Neural crest cell (in vitro differentiated cells): ENCODE results near the gene SORCS1. TPM values are rescaled to one million over a fixed set of nuclear protein-coding genes. Genes with fewer than 3 reads are reported as not detected.
A peak's percentile ranks its signal among the peaks of the same experiment; 100 is the strongest.

ENCODE experiments used
- DNase-seq: peaks from one replicate; pipeline ENCODE4 v3.0.0; 2021; ENCODE audit warnings: low read depth, mixed read lengths, low spot score
- H3K27ac Mint-ChIP-seq: one replicate; pipeline ENCODE4 v1.8.0; 2021; ENCODE audit warnings: mild to moderate bottlenecking, mixed read lengths; ENCODE audit not compliant: unreplicated experiment
- H3K27me3 Mint-ChIP-seq: 2 replicates; pipeline ENCODE4 v1.8.0; 2021; ENCODE audit warnings: low read depth, mild to moderate bottlenecking, mixed read lengths
- H3K36me3 Mint-ChIP-seq: 2 replicates; pipeline ENCODE4 v1.8.0; 2021; ENCODE audit warnings: low read depth, mild to moderate bottlenecking, mixed read lengths
- H3K4me1 Mint-ChIP-seq: 2 replicates; pipeline ENCODE4 v1.8.0; 2021; ENCODE audit warnings: mixed read lengths
- H3K4me3 Mint-ChIP-seq: one replicate; pipeline ENCODE4 v1.8.0; 2021; ENCODE audit warnings: mild to moderate bottlenecking, mixed read lengths
- H3K9me3 Mint-ChIP-seq: 2 replicates; pipeline ENCODE4 v1.8.0; 2021; ENCODE audit warnings: mixed read lengths
- CTCF ChIP-seq: fragments of 200-600 bp; sonication (generic); conservative IDR thresholded peaks from 2 replicates; pipeline ENCODE4 v1.5.0; 2021; ENCODE audit warnings: antibody characterized with exemption, mild to moderate bottlenecking
- total RNA-seq: library from RNA; stranded (reverse); gene quantifications from 2 replicates; pipeline ENCODE4 v1.2.1, GENCODE V29; 2021

Gene SORCS1
- total RNA-seq, 1 donor from 2014 or later: 8.2 TPM

GRCh38 chr10:107094824-107095522 is 69.5 kb downstream of the SORCS1 start:
- H3K4me3 Mint-ChIP-seq: no peak overlapping the region
- no peak overlapping the region for H3K27ac Mint-ChIP-seq
- H3K4me1 Mint-ChIP-seq: peaks cover 6% of the 10 kb centered on the region
- H3K27me3 Mint-ChIP-seq: no peaks in the 10 kb centered on the region
- H3K9me3 Mint-ChIP-seq: no peaks in the 10 kb centered on the region
- H3K36me3 Mint-ChIP-seq: no peaks in the 10 kb centered on the region
- TF ChIP-seq CTCF: no peak
- DNase-seq: no peak

GRCh38 chr10:107092321-107092720 is 72.2 kb downstream of the SORCS1 start:
- Mint-ChIP-seq H3K9me3 (peaks cover 2% of the 10 kb centered on the region), H3K27me3 (no peaks in the 10 kb centered on the region), H3K27ac (no peak overlapping the region), H3K36me3 (peaks cover 2% of the 10 kb centered on the region), H3K4me1 (peaks cover 15% of the 10 kb centered on the region), H3K4me3 (no peak overlapping the region)
- no peak for DNase-seq
- no peak for TF ChIP-seq CTCF

GRCh38 chr10:107091126-107091525 is 73.4 kb downstream of the SORCS1 start:
- no peak for TF ChIP-seq CTCF
- Mint-ChIP-seq H3K27ac (no peak overlapping the region), H3K4me3 (no peak overlapping the region), H3K4me1 (peaks cover 21% of the 10 kb centered on the region), H3K36me3 (peaks cover 3% of the 10 kb centered on the region), H3K27me3 (no peaks in the 10 kb centered on the region), H3K9me3 (peaks cover 5% of the 10 kb centered on the region)
- DNase-seq: no peak

- peaks cover 8% of the 10 kb centered on the region for H3K9me3 Mint-ChIP-seq
- peak overlapping the region; percentile 20 for H3K4me3 Mint-ChIP-seq
- peak overlapping the region; percentile 3 for H3K27ac Mint-ChIP-seq
- H3K4me1 Mint-ChIP-seq: peaks cover 61% of the 10 kb centered on the region
- DNase-seq: no peak
- peaks cover 3% of the 10 kb centered on the region for H3K36me3 Mint-ChIP-seq
- TF ChIP-seq CTCF: no peak
- no peaks in the 10 kb centered on the region for H3K27me3 Mint-ChIP-seq
These were observed 78.6 kb downstream of the SORCS1 start for GRCh38 chr10:107085665-107086525.

GRCh38 chr10:107083388-107084009 is 81.0 kb downstream of the SORCS1 start:
- DNase-seq: no peak
- peaks cover 8% of the 10 kb centered on the region for H3K9me3 Mint-ChIP-seq
- peaks cover 63% of the 10 kb centered on the region for H3K4me1 Mint-ChIP-seq
- H3K27ac Mint-ChIP-seq: peak overlapping the region; percentile 46
- peaks cover 3% of the 10 kb centered on the region for H3K36me3 Mint-ChIP-seq
- H3K4me3 Mint-ChIP-seq: no peak overlapping the region
- no peaks in the 10 kb centered on the region for H3K27me3 Mint-ChIP-seq
- TF ChIP-seq CTCF: no peak
